Measurements from ENCODE around the gene PDZD7.

The PDZD7 gene

GRCh38 chr10:101002456-101002855 is 28.5 kb downstream of the PDZD7 start:
- H3K4me3 ChIP-seq (ENCODE audit: low read length), result no peak overlapping the region
- H3K9me3 ChIP-seq (ENCODE audit: control insufficient read depth, low read depth, low read length), result no peaks in the 10 kb centered on the region
- H3K27me3 ChIP-seq (ENCODE audit: control insufficient read depth, insufficient read depth, low read length), result no peaks in the 10 kb centered on the region
- no peak overlapping the region for H3K27ac ChIP-seq (ENCODE audit: low read length)
- H3K4me1 ChIP-seq (ENCODE audit: control insufficient read depth, low read depth, low read length), result peaks cover 15% of the 10 kb centered on the region
- H3K9ac ChIP-seq (ENCODE audit: low read length), result no peak overlapping the region
- H3K36me3 ChIP-seq (ENCODE audit: control insufficient read depth, low read depth, low read length), result peaks cover 35% of the 10 kb centered on the region

DNA sequence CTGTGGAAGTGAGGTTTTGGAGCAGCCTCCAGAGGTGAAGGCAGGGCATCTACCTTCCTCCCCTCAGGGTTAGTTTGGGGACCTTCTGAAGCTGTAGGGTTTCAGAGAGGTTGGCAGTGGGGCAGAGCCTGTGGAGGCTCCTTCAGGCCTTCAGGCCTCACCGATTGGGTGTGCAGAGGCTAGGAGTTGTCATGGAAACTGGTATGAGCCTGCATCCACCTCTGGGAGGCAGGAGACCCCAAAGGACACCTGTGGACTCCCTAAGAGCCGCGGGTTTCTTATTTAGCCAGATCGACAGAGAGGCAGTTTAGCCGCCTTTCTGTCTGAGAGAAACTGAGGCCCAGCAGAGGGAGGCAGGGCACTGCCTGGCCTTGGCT is 29.3 kb downstream of the PDZD7 start:
- Histone ChIP-seq H3K9ac (ENCODE audit: low read length) (no peak overlapping the region), H3K27ac (ENCODE audit: low read length) (no peak overlapping the region), H3K4me1 (ENCODE audit: control insufficient read depth, low read depth, low read length) (peaks cover 16% of the 10 kb centered on the region), H3K4me3 (ENCODE audit: low read length) (no peak overlapping the region), H3K36me3 (ENCODE audit: control insufficient read depth, low read depth, low read length) (peaks cover 30% of the 10 kb centered on the region), H3K9me3 (ENCODE audit: control insufficient read depth, low read depth, low read length) (no peaks in the 10 kb centered on the region), H3K27me3 (ENCODE audit: control insufficient read depth, insufficient read depth, low read length) (no peaks in the 10 kb centered on the region)

GRCh38 chr10:101000915-101001658 is 29.8 kb downstream of the PDZD7 start:
- H3K4me3 ChIP-seq (ENCODE audit: low read length), result peak overlapping the region; percentile 95
- peak overlapping the region; percentile 93 for H3K9ac ChIP-seq (ENCODE audit: low read length)
- H3K4me1 ChIP-seq (ENCODE audit: control insufficient read depth, low read depth, low read length), result peaks cover 21% of the 10 kb centered on the region
- no peak overlapping the region for H3K27ac ChIP-seq (ENCODE audit: low read length)
- H3K36me3 ChIP-seq (ENCODE audit: control insufficient read depth, low read depth, low read length), result peaks cover 26% of the 10 kb centered on the region
- H3K27me3 ChIP-seq (ENCODE audit: control insufficient read depth, insufficient read depth, low read length), result no peaks in the 10 kb centered on the region
- no peaks in the 10 kb centered on the region for H3K9me3 ChIP-seq (ENCODE audit: control insufficient read depth, low read depth, low read length)

DNA sequence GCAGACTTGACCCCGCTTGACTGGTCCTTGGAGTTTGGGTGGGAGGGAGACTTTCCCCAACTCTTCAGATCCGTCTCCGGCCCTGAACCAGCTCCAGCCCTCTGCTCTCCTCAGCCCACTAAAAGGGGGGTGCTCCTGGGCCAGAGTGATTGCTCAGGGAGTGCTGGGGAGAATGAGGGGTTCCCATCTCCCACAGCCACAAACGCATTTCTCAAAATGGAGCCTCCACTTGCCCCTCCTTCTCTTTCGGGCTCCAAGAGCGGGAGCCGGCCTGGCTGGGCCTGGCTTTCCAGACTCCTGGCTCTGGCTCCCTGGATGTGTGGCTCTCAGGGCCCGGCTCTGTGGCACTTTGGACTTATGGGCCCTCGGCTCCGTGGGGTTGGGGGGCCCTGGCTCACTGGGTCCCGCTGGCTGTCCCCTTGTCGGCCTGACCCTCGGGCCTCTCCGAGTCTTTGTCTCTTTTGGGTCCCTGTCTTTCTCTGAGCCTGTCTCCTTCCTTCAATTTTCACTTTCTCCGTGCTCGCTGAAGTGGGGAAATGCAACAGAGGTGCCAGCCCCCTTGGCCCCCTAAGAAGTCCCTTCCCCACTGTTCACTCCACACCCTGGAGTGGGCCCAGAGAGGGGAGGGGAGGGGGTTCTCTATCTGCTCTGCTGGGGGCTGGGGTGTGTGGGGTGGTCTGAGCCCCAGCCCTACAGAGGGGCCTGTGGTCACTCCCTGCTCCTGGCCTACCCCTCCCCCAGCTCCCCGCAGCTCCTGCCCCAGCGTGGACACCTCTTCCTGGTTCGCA is 30.6 kb downstream of the PDZD7 start:
- H3K9ac ChIP-seq (ENCODE audit: low read length), result peak overlapping the region; percentile 93
- H3K27ac ChIP-seq (ENCODE audit: low read length), result peak overlapping the region; percentile 71
- peaks cover 21% of the 10 kb centered on the region for H3K4me1 ChIP-seq (ENCODE audit: control insufficient read depth, low read depth, low read length)

GRCh38 chr10:100999742-101000126 is 31.2 kb downstream of the PDZD7 start, which contains the start of gene LZTS2:
Gene LZTS2 (plus strand): TSS chr10:100999808. CDS start chr10:101002539, 2,731 bp downstream.
- H3K27ac ChIP-seq (ENCODE audit: low read length), result peak within 1 kb of the TSS; percentile 71
- H3K4me3 ChIP-seq (ENCODE audit: low read length), result peak within 1 kb of the TSS; percentile 95
- H3K9ac ChIP-seq (ENCODE audit: low read length), result peak within 1 kb of the TSS; percentile 93
- H3K4me1 ChIP-seq (ENCODE audit: control insufficient read depth, low read depth, low read length), result peaks cover 21% of the 10 kb centered on the region
- H3K9me3 ChIP-seq (ENCODE audit: control insufficient read depth, low read depth, low read length), result no peaks in the 10 kb centered on the region
- peaks cover 19% of the 10 kb centered on the region for H3K36me3 ChIP-seq (ENCODE audit: control insufficient read depth, low read depth, low read length)
- no peaks in the 10 kb centered on the region for H3K27me3 ChIP-seq (ENCODE audit: control insufficient read depth, insufficient read depth, low read length)

More for the DNA sequence above, 30.6 kb downstream of the PDZD7 start:
- Histone ChIP-seq H3K27me3 (ENCODE audit: control insufficient read depth, insufficient read depth, low read length) (no peaks in the 10 kb centered on the region), H3K36me3 (ENCODE audit: control insufficient read depth, low read depth, low read length) (peaks cover 19% of the 10 kb centered on the region), H3K9me3 (ENCODE audit: control insufficient read depth, low read depth, low read length) (no peaks in the 10 kb centered on the region), H3K4me3 (ENCODE audit: low read length) (peak overlapping the region; percentile 95)

- peak overlapping the region; percentile 44 for H3K27ac ChIP-seq (ENCODE audit: low read length)
- H3K4me1 ChIP-seq (ENCODE audit: control insufficient read depth, low read depth, low read length), result peaks cover 21% of the 10 kb centered on the region
- no peaks in the 10 kb centered on the region for H3K27me3 ChIP-seq (ENCODE audit: control insufficient read depth, insufficient read depth, low read length)
- peak overlapping the region; percentile 78 for H3K4me3 ChIP-seq (ENCODE audit: low read length)
- H3K36me3 ChIP-seq (ENCODE audit: control insufficient read depth, low read depth, low read length), result peaks cover 22% of the 10 kb centered on the region
- peak overlapping the region; percentile 85 for H3K9ac ChIP-seq (ENCODE audit: low read length)
- H3K9me3 ChIP-seq (ENCODE audit: control insufficient read depth, low read depth, low read length), result no peaks in the 10 kb centered on the region
Measured at GRCh38 chr10:100998991-100999741, 31.8 kb downstream of the PDZD7 start.

GRCh38 chr10:100998183-100998990 is 32.5 kb downstream of the PDZD7 start:
- H3K9me3 ChIP-seq (ENCODE audit: control insufficient read depth, low read depth, low read length), result no peaks in the 10 kb centered on the region
- H3K27me3 ChIP-seq (ENCODE audit: control insufficient read depth, insufficient read depth, low read length), result no peaks in the 10 kb centered on the region
- H3K9ac ChIP-seq (ENCODE audit: low read length), result peak overlapping the region; percentile 85
- H3K4me3 ChIP-seq (ENCODE audit: low read length), result peak overlapping the region; percentile 78
- peak overlapping the region; percentile 44 for H3K27ac ChIP-seq (ENCODE audit: low read length)
- peaks cover 21% of the 10 kb centered on the region for H3K4me1 ChIP-seq (ENCODE audit: control insufficient read depth, low read depth, low read length)
- peaks cover 23% of the 10 kb centered on the region for H3K36me3 ChIP-seq (ENCODE audit: control insufficient read depth, low read depth, low read length)

GRCh38 chr10:100997360-100998182 is 33.4 kb downstream of the PDZD7 start:
- Histone ChIP-seq H3K36me3 (ENCODE audit: control insufficient read depth, low read depth, low read length) (peaks cover 22% of the 10 kb centered on the region), H3K9me3 (ENCODE audit: control insufficient read depth, low read depth, low read length) (no peaks in the 10 kb centered on the region), H3K4me1 (ENCODE audit: control insufficient read depth, low read depth, low read length) (peaks cover 21% of the 10 kb centered on the region), H3K27ac (ENCODE audit: low read length) (peak overlapping the region; percentile 21), H3K4me3 (ENCODE audit: low read length) (peak overlapping the region; percentile 78), H3K9ac (ENCODE audit: low read length) (peak overlapping the region; percentile 85), H3K27me3 (ENCODE audit: control insufficient read depth, insufficient read depth, low read length) (no peaks in the 10 kb centered on the region)

DNA sequence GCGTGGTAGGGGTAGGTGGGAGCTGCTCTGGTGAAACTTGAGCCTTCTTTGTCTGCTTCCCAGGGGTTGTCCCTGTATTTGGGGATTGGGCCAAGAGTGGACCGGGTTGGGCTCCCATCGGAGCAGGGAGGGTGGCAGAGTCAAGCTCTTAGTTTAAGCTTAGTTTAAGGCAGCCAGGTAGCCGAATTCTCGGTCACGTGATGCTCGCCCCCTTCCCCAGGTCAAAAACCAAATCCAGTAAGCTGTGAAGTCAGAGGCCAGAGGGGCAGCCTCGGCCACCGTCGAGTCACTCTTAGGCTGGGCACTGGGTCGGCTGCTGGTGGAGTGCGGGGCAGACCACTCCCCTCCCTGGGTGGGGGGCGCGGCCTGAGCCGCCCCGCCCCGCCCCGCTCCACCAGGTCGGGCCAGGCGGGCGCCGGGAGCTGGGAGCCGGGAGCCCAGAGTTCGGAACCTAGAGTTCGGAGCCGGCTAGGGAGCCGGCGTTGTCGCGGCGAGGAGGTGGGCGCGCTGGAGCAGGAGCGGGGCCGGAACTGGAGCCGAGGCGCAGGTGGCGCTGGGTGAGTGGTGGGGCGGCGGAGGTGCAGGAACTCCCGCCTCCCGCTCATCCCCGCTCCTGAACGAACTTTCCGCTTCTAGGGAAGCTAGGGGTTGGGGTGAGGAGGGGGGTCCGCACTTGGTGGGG is 34.1 kb downstream of the PDZD7 start:
- Histone ChIP-seq H3K27me3 (ENCODE audit: control insufficient read depth, insufficient read depth, low read length) (no peaks in the 10 kb centered on the region), H3K27ac (ENCODE audit: low read length) (peak overlapping the region; percentile 21), H3K4me1 (ENCODE audit: control insufficient read depth, low read depth, low read length) (peaks cover 21% of the 10 kb centered on the region), H3K9ac (ENCODE audit: low read length) (peak overlapping the region; percentile 85), H3K4me3 (ENCODE audit: low read length) (peak overlapping the region; percentile 78), H3K9me3 (ENCODE audit: control insufficient read depth, low read depth, low read length) (no peaks in the 10 kb centered on the region), H3K36me3 (ENCODE audit: control insufficient read depth, low read depth, low read length) (peaks cover 21% of the 10 kb centered on the region)

DNA sequence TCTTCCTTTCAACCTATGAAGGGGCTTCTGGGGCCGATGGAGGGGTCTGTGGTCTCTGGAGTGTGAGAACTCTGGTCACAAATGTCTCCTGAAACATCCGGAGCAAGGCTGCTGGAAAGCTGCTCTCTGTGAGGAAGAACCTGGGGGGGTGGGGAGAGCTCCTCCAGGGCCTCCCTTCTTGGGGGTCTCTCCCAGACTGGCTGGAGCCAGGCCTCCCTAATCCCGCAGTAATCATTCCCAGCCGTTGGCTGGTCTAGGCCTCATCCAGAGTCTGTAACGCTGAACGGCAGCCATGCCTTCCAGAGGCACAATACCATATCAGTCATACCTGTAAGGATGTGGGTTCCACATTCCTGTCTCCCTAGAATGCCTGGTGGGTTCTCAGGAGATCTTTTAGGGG is 35.7 kb downstream of the PDZD7 start:
- no peak overlapping the region for H3K27ac ChIP-seq (ENCODE audit: low read length)

More for the DNA sequence above, 35.7 kb downstream of the PDZD7 start:
- Histone ChIP-seq H3K9ac (ENCODE audit: low read length) (no peak overlapping the region), H3K27me3 (ENCODE audit: control insufficient read depth, insufficient read depth, low read length) (no peaks in the 10 kb centered on the region), H3K4me1 (ENCODE audit: control insufficient read depth, low read depth, low read length) (peaks cover 12% of the 10 kb centered on the region), H3K36me3 (ENCODE audit: control insufficient read depth, low read depth, low read length) (peaks cover 35% of the 10 kb centered on the region), H3K9me3 (ENCODE audit: control insufficient read depth, low read depth, low read length) (no peaks in the 10 kb centered on the region), H3K4me3 (ENCODE audit: low read length) (no peak overlapping the region)
